GM12878 (cell line): ENCODE data around the gene ATP5PO. TPM values are rescaled to one million over a fixed set of nuclear protein-coding genes. Genes with fewer than 3 reads are reported as not detected.

Experiments
- ATAC-seq: fragments of 200-7000 bp; cut with Tn5 transposase; 3 replicates; pipeline ENCODE4 v1.9.1; 2020; ENCODE audit warnings: mild to moderate bottlenecking, moderate library complexity
- BruUV-seq: library from RNA; stranded (reverse); fragments of 400-500 nt; replicated peaks from 2 replicates; lab custom pipeline; 2021; lab: Mats Ljungman, UMichigan
- CTCF ChIA-PET: fragments of 300-600 bp; sonication (Branson Sonifier 250); formaldehyde crosslinking; extraction: SDS; loops from one replicate; lab custom pipeline; 2021; ENCODE audit warnings: inconsistent platforms; lab: Yijun Ruan, JAX
- POLR2A ChIA-PET: fragments of 350-600 bp; formaldehyde crosslinking; extraction: SDS; loops from one replicate; lab custom pipeline; 2021; ENCODE audit warnings: inconsistent platforms; lab: Charles Lee
- RAD21 ChIA-PET: fragments of 300-600 bp; sonication (Branson Sonifier 250); formaldehyde crosslinking; loops from one replicate; lab custom pipeline; 2023; ENCODE audit warnings: antibody characterized with exemption; ENCODE audit not compliant: unreplicated experiment; lab: Charles Lee
- SMC1A ChIA-PET: fragments of 300-600 bp; sonication (Branson Sonifier 250); formaldehyde crosslinking; loops from one replicate; lab custom pipeline; 2023; ENCODE audit not compliant: unreplicated experiment, uncharacterized antibody; lab: Charles Lee
- DNase-seq: peaks from one replicate; pipeline ENCODE4 v3.0.0-alpha.2; 2011; ENCODE audit warnings: low read depth, low spot score
- FAIRE-seq: peaks from 3 replicates; lab custom pipeline; 2011; peaks lifted over from hg19 to GRCh38; lab: Jason Lieb, UNC
- H2AFZ ChIP-seq: 2 replicates; pipeline ENCODE4 v1.6.0; 2011; ENCODE audit warnings: low read depth, low read length, control low read depth; ENCODE audit not compliant: control insufficient read depth
- H3K27ac ChIP-seq: 2 replicates; pipeline ENCODE4 v1.5.1; 2011; ENCODE audit warnings: control low read depth; ENCODE audit not compliant: control insufficient read depth, insufficient read depth
- H3K27me3 ChIP-seq, 2 experiments: replicated peaks in 1 of 2; 2 replicates each; pipeline versions ENCODE4 v1.6.0 to v1.6.1; 2011; ENCODE audit warnings: low read length in 1 of 2; ENCODE audit not compliant: control insufficient read depth in 2 of 2, insufficient read depth in 2 of 2
- H3K36me3 ChIP-seq, 2 experiments: 2 replicates each; pipeline ENCODE4 v1.5.1; 2011; ENCODE audit warnings: low read length in 1 of 2; ENCODE audit not compliant: control insufficient read depth in 2 of 2, insufficient read depth in 2 of 2
- H3K4me1 ChIP-seq: 2 replicates; pipeline ENCODE4 v1.6.1; 2011; ENCODE audit warnings: mild to moderate bottlenecking, low read length, moderate library complexity, mixed read lengths; ENCODE audit not compliant: control insufficient read depth, insufficient read depth
- H3K4me2 ChIP-seq: 2 replicates; pipeline ENCODE4 v1.6.0; 2011; ENCODE audit warnings: control low read depth; ENCODE audit not compliant: control insufficient read depth, insufficient read depth
- H3K4me3 ChIP-seq: fragments of 200-600 bp; sonication (generic); 2 replicates; pipeline ENCODE4 v1.5.1; 2016
- H3K79me2 ChIP-seq: 2 replicates; pipeline ENCODE4 v1.6.0; 2011; ENCODE audit warnings: low read length; ENCODE audit not compliant: control insufficient read depth, insufficient read depth
- H3K9ac ChIP-seq: 2 replicates; pipeline ENCODE4 v1.8.0; 2011; ENCODE audit warnings: low read length, control low read depth, mixed read lengths; ENCODE audit not compliant: control insufficient read depth, insufficient read depth
- H3K9me3 ChIP-seq: replicated peaks from 3 replicates; pipeline ENCODE4 v1.5.1; 2011; ENCODE audit warnings: mild to moderate bottlenecking, low read length; ENCODE audit not compliant: control insufficient read depth, insufficient read depth
- H4K20me1 ChIP-seq: 2 replicates; pipeline ENCODE4 v1.6.0; 2011; ENCODE audit not compliant: control insufficient read depth, insufficient read depth
- IKZF2 ChIP-seq, 2 experiments: fragments of 450-650 bp; IDR thresholded peaks; 2 replicates each; pipeline ENCODE4 v1.6.1; 2017; ENCODE audit warnings: mild to moderate bottlenecking in 2 of 2, moderate library complexity in 2 of 2
- MTA3 ChIP-seq: IDR thresholded peaks from 2 replicates; pipeline ENCODE4 v1.6.1; 2012; ENCODE audit warnings: low read length, inconsistent platforms, borderline replicate concordance
- WGBS: methylation state at CpG from one replicate; pipeline ENCODE4 v1.1.6; 2016; ENCODE audit warnings: low lambda C conversion rate; ENCODE audit not compliant: insufficient replicate concordance, insufficient coverage; ENCODE audit errors: missing lambda C conversion rate; 5-methylcytosine and 5-hydroxymethylcytosine counted together
- in situ Hi-C: fragments of 300-500 bp; cut with MboI; formaldehyde crosslinking; loops from 9 replicates; pipeline ENCODE4 v1.14.3; 2018; ENCODE audit warnings: mixed read lengths
- intact Hi-C: fragments of 100-400 bp; cut with micrococcal nuclease; formaldehyde crosslinking; loops from one replicate; pipeline ENCODE4 v1.14.2; 2022; ENCODE audit not compliant: unreplicated experiment
- polyA plus RNA-seq, 11 experiments: library from polyadenylated mRNA; depleted of rRNA in 4 of 11; unstranded in 6 of 11; stranded (reverse) in 5 of 11; fragments of >200 nt; fragmentation: Nextera tagmentation in 4 of 11; fragmentation: Illumina TruSeq in 1 of 11; extraction: Ambion mirVana in 4 of 11; extraction: Trizol in 1 of 11; gene quantifications; 1 replicate in 1 of 11; 2 replicates in 10 of 11; pipeline versions ENCODE4 v1.2.1 to v1.2.3, GENCODE V29; 2011 to 2016; ENCODE audit warnings: inconsistent platforms in 2 of 11, missing spikeins in 2 of 11, low read depth in 1 of 11
- total RNA-seq, 4 experiments: library from RNA; depleted of rRNA in 3 of 4; stranded (reverse); fragments of >200 nt in 3 of 4; fragmentation: Illumina TruSeq in 1 of 4; extraction: Trizol in 1 of 4; gene quantifications; 2 replicates each; pipeline versions ENCODE4 v1.2.1 to v1.2.3, GENCODE V29; 2013 to 2021

The ATP5PO gene
- total and polyA plus RNA-seq, 10 of the 15 experiments (the other 5 are each of a cell fraction or from before 2014, with no cell fraction given), result 251 to 1,656 (median 470) TPM

DNA sequence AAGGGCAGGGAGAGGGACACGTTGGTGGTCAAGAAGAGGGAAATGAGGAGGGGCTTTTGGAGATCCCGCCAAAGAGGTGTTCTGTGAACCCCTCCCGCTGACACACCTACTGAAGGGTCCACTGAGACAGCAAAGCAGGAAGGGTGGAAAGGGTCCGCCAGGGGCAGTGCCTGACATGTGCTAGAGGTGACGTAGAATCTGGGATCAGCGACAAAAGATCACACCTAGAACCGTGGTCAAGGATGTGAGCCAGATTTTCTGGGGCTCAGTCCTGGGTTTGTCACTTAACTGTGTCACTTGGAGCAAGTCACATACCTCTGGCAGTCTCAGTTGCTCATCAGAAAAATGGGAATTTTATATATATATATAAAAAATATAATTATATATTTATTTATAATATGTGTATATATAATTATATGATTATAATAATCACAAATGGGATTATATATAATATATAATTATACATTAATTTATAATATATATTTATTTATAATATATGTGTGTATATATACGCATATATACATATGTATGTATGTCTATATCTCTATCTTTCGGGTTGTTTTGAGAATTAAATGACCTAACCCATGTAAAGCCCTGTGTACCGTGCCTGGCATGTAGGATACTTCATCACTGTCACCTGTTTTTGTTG is 35.0 kb upstream of the ATP5PO start:
- no peak for FAIRE-seq
- DNase-seq, result no peak
- Histone ChIP-seq H3K27ac (peak overlapping the region; percentile 97), H2AFZ (no peak overlapping the region; the same call in 1 of the 2 replicates), H4K20me1 (no peaks in the 10 kb centered on the region), H3K9ac (peak overlapping the region; percentile 78; the same call in 1 of the 2 replicates), H3K36me3 (no peaks in the 10 kb centered on the region), H3K9me3 (no peaks in the 10 kb centered on the region), H3K4me1 (peaks cover 51% of the 10 kb centered on the region), H3K4me2 (peak overlapping the region; percentile 90), H3K27me3 (no peaks in the 10 kb centered on the region), H3K79me2 (no peaks in the 10 kb centered on the region), H3K4me3 (peak overlapping the region; percentile 38; the same call in 1 of the 2 replicates)
- no peak for ATAC-seq
- SMC1A ChIA-PET, result interaction anchor here (0.8 to 14.9 kb wide), 13 partner anchors 10 to 130 kb away, joined by 3 to 290 read pairs (median 9); no protein-coding TSS in a partner anchor
- CTCF ChIA-PET, result interaction anchor here (1.4 to 5.6 kb wide), 5 partner anchors 9 to 398 kb away, joined by 7 to 71 read pairs (median 11); no protein-coding TSS in a partner anchor
- POLR2A ChIA-PET, result interaction anchor here (1.0 to 3.6 kb wide), 6 partner anchors 8 to 124 kb away, joined by 3 to 54 read pairs (median 5); no protein-coding TSS in a partner anchor
- in situ Hi-C loops (no loop called here), intact Hi-C loops (no loop called here)
- WGBS, result 79% methylated on average over 10 of the region's 10 CpGs
- BruUV-seq, result no TSS peak
- TF ChIP-seq IKZF2 (IDR thresholded peaks at IDR 0.05) (no peak), MTA3 (no peak)
- RAD21 ChIA-PET, result interaction anchor here (1.0 to 9.1 kb wide), 11 partner anchors 13 to 141 kb away, joined by 3 to 182 read pairs (median 7); no protein-coding TSS in a partner anchor
